Suprapubic skin (tissue), 3 donors: ENCODE measurements around the gene IRX4.

Experiments used
- EP300 ChIP-seq: sonication (generic); formaldehyde crosslinking; IDR thresholded peaks from one replicate; pipeline ENCODE4 v1.6.1; 2017; ENCODE audit warnings: antibody characterized with exemption
- POLR2A ChIP-seq, 2 donors: fragments of 450-650 bp; IDR thresholded peaks; one replicate each; pipeline ENCODE4 v1.6.1; 2017; ENCODE audit warnings: antibody characterized with exemption in 2 of 2, mild to moderate bottlenecking in 2 of 2, moderate library complexity in 2 of 2
- TF ChIP-seq, protein P1 (sequence below), 2 donors: fragments of 200-600 bp in 1 of 2; fragments of 450-650 bp in 1 of 2; sonication (generic) in 1 of 2; IDR thresholded peaks; one replicate each; pipeline ENCODE4 v1.5.1; 2016 to 2019; ENCODE audit warnings: antibody characterized with exemption in 2 of 2, mild to moderate bottlenecking in 1 of 2, moderate library complexity in 1 of 2

- TF ChIP-seq, protein P1, sequence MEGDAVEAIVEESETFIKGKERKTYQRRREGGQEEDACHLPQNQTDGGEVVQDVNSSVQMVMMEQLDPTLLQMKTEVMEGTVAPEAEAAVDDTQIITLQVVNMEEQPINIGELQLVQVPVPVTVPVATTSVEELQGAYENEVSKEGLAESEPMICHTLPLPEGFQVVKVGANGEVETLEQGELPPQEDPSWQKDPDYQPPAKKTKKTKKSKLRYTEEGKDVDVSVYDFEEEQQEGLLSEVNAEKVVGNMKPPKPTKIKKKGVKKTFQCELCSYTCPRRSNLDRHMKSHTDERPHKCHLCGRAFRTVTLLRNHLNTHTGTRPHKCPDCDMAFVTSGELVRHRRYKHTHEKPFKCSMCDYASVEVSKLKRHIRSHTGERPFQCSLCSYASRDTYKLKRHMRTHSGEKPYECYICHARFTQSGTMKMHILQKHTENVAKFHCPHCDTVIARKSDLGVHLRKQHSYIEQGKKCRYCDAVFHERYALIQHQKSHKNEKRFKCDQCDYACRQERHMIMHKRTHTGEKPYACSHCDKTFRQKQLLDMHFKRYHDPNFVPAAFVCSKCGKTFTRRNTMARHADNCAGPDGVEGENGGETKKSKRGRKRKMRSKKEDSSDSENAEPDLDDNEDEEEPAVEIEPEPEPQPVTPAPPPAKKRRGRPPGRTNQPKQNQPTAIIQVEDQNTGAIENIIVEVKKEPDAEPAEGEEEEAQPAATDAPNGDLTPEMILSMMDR (IDR thresholded peaks at IDR 0.05) = no peak
- TF ChIP-seq POLR2A (IDR thresholded peaks at IDR 0.05) (no peak), EP300 (no peak)
Observed at GRCh38 chr5:1881731-1882336, 891 bp downstream of the IRX4 start.
